CD4-positive, alpha-beta T cell treated with Interleukin-17A for 4 hours (primary cell): ENCODE results near the gene CARMIL1.
"Not testable (repeated sequence)": the region's sequence is repeated elsewhere in the genome, so short reads cannot be mapped to it uniquely, and the experiment has no call there.

ENCODE experiments used
- DNase-seq: peaks from one replicate; pipeline ENCODE4 v3.0.0-alpha.2; 2020; ENCODE audit warnings: mixed read lengths

CARMIL1 gene

GRCh38 chr6:25414168-25414567 lies 135.0 kb downstream of the CARMIL1 start:
- DNase-seq: no peak

DNA sequence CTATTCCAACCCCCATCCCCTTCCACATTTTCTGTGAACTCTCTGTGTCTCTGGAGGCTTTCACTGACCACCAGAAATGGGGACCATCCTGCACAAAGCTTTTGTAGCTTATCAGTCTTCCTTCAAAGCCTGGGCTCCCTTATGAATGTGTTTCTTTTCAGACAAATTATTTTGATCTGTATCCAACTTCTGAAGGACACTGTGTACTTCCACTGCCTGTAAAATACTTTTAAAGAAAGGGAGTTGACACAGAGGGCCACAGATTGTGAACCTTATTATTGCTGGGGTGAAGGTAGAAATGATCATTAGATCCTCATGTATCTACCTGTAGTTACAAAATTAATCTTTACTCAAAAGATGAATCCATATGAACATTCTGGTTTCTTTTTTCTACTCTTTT lies 135.6 kb downstream of the CARMIL1 start:
- DNase-seq: no peak

- DNase-seq: no peak
Measured at GRCh38 chr6:25415274-25415673, 136.1 kb downstream of the CARMIL1 start.

GRCh38 chr6:25415701-25416100 lies 136.5 kb downstream of the CARMIL1 start:
- DNase-seq: no peak

DNA sequence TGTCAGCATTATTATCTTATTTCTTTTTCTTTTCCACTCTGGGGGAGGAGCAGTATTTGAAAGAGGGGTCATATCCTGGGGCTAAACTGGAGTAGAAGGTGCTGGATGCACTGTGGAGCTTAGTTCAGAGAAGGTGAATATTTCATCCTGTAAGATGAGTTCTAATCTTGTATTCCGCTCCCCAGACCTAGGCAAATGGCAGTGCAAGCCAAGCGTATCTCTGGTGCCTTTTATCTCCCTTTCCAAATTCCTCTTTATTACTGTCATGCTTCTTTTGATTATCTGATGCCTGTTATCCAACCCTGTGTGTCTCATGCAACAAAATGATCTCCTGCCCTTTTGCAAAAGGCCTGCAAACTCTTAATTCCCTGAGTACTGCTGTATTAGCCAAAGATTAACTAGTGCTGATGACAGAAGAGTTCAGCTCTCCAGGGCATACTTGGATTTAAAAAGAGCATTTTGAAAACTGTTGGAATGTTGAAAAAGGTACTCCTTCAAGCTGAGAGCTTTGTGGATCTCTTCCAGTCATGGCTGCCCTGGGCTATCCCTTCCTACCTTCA lies 138.0 kb downstream of the CARMIL1 start:
- DNase-seq: no peak

DNA sequence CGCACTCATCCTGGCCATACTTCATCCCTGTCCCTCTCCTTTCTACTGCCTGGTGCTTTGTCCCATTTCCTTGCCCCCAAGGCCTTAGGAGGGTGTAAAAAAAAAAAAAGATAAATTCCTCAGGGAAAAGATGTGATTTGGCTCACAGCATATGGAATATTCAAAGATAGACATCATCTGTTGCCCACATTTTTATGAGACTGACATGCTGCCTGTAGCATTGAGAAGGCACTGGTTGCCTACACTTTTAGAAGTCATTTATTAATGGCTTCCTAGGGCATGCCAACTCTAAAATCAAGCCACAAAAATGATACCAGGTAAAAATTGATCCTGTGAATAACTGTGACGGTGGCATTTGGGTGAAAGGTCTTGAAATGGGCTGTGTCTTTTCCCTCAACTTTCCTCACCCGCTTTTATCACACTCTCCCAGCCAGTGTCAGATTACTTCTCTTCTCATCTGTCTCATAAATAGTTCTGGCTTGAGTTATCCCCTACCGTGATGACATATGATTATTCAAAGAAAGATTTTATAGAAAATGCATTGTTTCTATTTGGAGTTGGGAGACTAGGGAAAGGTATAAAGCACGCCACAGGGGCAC lies 139.4 kb downstream of the CARMIL1 start:
- DNase-seq: no peak

DNA sequence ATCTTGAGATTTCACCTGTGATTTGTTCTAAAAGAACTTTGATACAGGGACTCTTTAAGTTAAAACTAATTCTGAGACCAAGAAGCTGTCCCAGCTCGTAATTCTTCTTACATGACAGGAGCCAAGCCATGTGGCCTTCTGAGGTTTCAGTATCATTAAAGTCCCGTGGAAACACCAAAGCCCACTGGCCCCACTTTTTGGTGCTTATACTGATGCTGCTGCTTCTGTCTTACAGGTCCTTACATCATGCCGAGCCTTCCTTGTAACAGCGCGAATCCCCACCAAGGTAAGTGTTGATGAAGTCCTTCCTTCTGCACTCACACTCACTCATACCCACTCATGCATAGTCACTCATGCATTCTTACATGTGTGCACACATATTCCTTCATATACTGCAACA lies 140.7 kb downstream of the CARMIL1 start:
- no peak for DNase-seq

GRCh38 chr6:25423358-25423757 lies 144.2 kb downstream of the CARMIL1 start:
- DNase-seq: no peak

- no peak for DNase-seq
Measured at GRCh38 chr6:25424303-25424702, 145.1 kb downstream of the CARMIL1 start.

DNA sequence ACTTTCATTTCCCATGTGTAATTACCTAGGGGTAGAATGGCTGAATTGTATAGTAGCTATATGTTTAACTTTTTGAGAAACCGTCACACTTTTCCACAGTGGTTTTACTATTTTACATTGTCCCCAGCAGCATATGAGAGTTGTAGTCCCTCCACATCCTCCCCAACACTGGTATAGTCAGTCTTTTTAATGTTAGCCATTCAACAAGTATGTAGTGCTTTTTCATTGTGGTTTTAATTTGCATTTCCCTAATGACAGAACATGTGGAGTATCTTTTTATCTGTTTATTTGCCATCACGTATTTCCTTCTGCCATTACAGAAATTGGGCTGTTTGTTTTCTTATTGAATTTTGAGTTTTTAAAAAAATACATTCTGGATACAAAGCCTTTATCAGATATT lies 148.4 kb downstream of the CARMIL1 start:
- no peak for DNase-seq

GRCh38 chr6:25428758-25429317 lies 149.7 kb downstream of the CARMIL1 start:
- no peak for DNase-seq

DNA sequence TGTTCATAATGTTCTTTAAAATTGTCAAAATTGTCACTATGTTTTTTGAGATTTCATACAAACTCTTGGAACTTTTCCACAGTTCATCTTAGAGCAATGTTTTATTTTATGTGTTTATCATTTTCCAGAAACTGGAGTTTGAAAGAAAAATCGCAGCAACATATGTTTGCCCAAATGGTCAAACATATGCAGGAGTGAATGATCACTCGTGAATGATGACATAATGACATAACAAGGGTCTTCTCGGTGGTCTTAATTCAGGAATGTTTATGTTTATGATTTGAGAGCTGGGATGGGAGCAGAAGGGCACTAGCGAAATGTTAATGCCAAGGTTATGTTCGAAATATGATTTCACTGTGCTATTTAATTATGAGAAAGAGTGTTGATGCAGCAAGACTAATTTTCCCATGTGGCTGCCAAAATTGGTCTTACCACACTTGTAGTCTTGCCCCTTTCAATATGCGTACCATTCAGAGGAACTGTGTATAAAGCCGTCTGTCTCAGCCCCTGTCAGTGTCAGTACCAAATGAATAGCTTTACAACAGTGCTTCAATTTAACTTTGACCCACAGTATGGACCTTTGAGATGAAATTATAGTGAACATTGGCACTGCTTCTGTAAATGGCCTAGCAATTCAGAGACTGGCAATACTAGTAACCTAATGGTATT lies 152.3 kb downstream of the CARMIL1 start:
- DNase-seq: no peak

DNA sequence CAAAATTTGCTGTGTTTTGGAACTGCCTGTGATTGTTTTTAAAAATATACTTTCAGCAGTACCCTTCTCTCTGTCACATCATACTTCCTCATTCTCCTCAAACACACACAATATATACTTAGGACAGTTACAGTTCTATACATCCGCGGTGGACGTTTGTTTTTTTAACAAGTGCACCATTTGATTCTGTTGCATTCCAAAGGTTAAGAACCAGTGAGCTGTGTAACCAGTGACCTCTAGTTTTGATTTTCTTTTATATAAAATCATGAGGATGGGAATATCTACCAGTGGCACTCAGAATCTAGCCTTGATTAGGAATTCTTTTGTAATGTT lies 152.8 kb downstream of the CARMIL1 start:
- no peak for DNase-seq

- DNase-seq: no peak
Measured at GRCh38 chr6:25434921-25435320, 155.7 kb downstream of the CARMIL1 start.

DNA sequence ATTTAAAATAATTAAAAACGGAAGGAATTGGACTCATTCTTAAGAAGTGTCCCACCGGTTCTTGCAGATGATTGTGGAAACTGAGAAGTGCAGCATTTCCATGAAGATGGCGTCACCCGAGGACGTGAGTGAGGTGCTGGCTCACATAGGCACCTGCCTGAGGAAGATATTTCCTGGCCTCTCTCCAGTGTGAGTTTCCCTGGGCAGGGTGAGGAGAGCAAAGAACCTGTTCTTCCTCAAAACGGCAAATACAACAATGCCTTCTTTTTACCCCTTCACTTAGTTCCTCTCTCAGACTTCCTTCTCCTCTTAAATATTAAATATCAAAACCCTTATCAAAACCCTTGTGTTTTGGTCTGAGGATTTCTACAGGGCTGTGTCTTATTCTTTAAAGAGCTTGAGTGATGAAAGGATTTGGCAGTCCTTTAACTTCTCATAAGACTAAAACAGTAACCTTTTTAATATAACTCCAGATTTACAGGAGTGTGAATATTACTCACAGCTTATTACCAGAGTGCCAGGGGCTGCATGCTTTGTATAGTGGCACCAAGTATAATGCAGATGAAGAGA lies 156.3 kb downstream of the CARMIL1 start:
- no peak for DNase-seq

DNA sequence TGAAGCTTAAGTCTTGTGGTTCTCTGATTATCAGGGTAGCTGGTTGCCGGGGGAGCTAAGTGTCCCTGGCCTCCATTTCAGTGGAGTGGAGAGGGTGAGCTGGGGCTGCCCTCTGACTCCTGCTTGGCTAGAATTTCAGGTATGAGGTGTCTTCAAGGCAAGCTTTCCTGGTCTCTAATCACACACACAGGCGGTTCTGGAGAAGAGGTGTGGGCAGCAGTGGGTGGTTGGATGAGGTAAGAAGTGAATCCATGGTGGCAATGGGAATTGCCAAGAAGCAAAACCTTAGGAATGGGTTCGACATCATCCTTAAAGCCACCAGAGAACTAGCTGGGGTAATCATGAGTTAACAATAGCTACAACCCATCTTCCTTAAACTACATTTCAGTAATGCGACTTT lies 157.6 kb downstream of the CARMIL1 start:
- no peak for DNase-seq

DNA sequence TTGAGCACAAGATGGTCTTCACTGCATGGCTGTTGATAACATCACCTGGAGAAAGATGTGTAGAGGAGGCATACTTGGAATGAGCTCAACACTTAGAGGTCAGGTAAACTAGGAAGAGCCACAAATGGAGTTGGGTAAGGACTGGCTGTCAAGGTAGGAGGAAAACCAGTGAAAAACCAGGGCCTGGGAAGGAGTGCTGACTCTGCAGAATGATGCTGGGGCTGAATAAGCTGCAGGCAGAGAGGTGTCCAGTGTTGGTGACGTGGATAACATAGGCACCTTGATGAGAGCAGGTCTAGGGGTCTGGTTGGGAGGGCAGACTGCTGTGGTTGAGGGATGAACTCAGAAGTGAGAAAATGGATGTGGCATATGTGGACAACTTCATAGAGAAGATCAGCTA lies 160.2 kb downstream of the CARMIL1 start:
- DNase-seq: no peak

DNA sequence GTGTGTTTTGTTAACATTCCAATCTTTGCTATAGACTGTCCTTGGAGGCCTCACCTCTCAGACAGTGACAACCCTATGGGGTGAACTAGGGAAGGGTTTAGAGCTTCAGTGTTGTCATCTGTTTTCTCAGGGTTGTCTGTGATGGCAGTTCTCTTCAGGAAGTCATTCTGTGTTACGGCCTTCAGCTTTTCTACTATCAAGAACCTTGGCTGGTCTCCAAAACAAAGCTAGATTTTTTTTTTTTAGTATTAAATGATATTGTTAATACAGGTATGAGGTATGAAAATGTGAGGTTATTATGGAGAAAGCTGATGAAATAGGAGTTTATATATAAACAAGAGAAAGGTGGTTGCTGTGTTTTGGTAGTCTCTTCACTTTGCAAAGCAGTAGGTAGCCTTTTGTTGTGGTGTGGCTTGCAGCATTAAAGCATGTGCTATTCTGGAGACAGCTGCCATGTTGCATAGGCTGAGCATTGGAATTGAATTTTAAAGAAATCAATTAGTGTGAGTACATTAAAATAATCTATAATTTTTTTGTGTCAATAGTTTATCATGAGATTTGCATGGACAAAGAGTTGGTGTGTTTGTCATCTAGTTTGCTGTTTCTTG lies 162.6 kb downstream of the CARMIL1 start:
- peak; percentile 16 for DNase-seq

GRCh38 chr6:25442898-25443297 lies 163.7 kb downstream of the CARMIL1 start:
- no peak for DNase-seq

- not testable (repeated sequence) for DNase-seq
Measured at GRCh38 chr6:25444521-25444920, 165.3 kb downstream of the CARMIL1 start.

GRCh38 chr6:25446830-25447569 lies 167.8 kb downstream of the CARMIL1 start:
- DNase-seq: no peak

GRCh38 chr6:25447570-25447929 lies 168.4 kb downstream of the CARMIL1 start:
- no peak for DNase-seq

GRCh38 chr6:25448965-25449538 lies 169.9 kb downstream of the CARMIL1 start:
- DNase-seq: no peak
